ENCODE data around the gene NKTR. TPM values are rescaled to one million over a fixed set of nuclear protein-coding genes. Genes with fewer than 3 reads are reported as not detected.

NKTR gene
- total RNA-seq, 4 donors from 2014 or later, result 47.7 to 328 (median 66.8) TPM

DNA sequence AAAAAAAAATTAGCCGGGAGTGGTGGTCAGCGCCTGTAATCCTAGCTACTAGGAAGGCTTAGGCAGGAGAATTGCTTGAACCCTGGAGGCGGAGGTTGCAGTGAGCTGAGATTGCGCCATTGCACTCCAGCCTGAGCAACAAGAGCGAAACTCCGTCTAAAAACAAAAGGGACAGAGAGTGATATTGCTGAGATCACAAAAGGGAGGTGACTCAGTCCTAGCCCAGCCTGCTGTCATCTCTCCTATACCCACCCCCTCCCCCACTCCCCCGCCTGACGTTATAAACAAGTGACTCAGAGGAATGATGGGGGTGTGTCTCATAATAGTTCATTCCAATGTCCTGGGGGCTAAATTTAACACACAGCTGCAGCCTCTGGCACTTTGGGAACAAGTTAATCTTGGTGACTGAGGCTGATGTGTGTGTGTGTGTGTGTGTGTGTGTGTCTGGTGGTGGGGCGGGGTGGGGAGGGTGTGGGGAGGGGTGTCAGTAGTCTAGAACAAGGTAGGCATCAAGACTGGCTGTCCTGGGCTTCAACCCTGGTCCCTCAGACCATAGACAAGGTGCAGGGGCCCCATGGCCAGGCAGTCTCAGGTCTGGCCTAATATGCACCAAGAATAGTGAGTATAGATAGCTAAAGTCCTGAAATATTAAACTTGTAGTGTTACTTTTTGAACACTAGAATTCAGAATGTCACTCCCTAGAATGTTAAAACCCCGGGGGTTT is 83.6 kb downstream of the NKTR start:
- H3K4me3 ChIP-seq, result no peak overlapping the region
- peak overlapping the region; percentile 52 for H3K27ac ChIP-seq
- peaks cover 26% of the 10 kb centered on the region for H3K4me1 ChIP-seq
- H3K9me3 ChIP-seq, result no peaks in the 10 kb centered on the region
- WGBS, result 43% methylated on average over 10 of the region's 10 CpGs
- H3K27me3 ChIP-seq, result peaks cover 8% of the 10 kb centered on the region
- TF ChIP-seq POLR2AphosphoS5 (IDR thresholded peaks at IDR 0.05) (peak in 1 of 3 donors; percentile 28), POLR2A (IDR thresholded peaks at IDR 0.05) (no peak)
- H3K36me3 ChIP-seq, result no peaks in the 10 kb centered on the region
- peak in 1 of 2 donors; percentile 89 for DNase-seq (ENCODE audit: low spot score in 2 of 2)

- no peak overlapping the region for H3K4me3 ChIP-seq
- WGBS, result 87% methylated on average over 7 of the region's 7 CpGs
- H3K36me3 ChIP-seq, result no peaks in the 10 kb centered on the region
- peaks cover 8% of the 10 kb centered on the region for H3K27me3 ChIP-seq
- peaks cover 26% of the 10 kb centered on the region for H3K4me1 ChIP-seq
- no peaks in the 10 kb centered on the region for H3K9me3 ChIP-seq
- no peak for TF ChIP-seq EP300 (IDR thresholded peaks at IDR 0.05)
- TF ChIP-seq POLR2AphosphoS5 (IDR thresholded peaks at IDR 0.05), result no peak
- TF ChIP-seq CTCF (IDR thresholded peaks at IDR 0.05), result no peak
- TF ChIP-seq POLR2A (IDR thresholded peaks at IDR 0.05), result no peak
- peak overlapping the region; percentile 52 for H3K27ac ChIP-seq
- peak in 1 of 2 donors; percentile 27 for DNase-seq (ENCODE audit: low spot score in 2 of 2)
These were observed 84.3 kb downstream of the NKTR start for GRCh38 chr3:42684632-42685362.

- no peaks in the 10 kb centered on the region for H3K36me3 ChIP-seq
- H3K4me3 ChIP-seq, result peak within 1 kb of the TSS; percentile 28
- H3K27ac ChIP-seq, result peak within 1 kb of the TSS; percentile 52
- no peaks in the 10 kb centered on the region for H3K9me3 ChIP-seq
- WGBS, result 66% methylated on average over 23 of the region's 34 CpGs
- DNase-seq (ENCODE audit: low spot score in 2 of 2), result peak in 1 of 2 donors; percentile 62
- peaks cover 8% of the 10 kb centered on the region for H3K27me3 ChIP-seq
- TF ChIP-seq POLR2A (IDR thresholded peaks at IDR 0.05) (no peak), EP300 (IDR thresholded peaks at IDR 0.05) (no peak), POLR2AphosphoS5 (IDR thresholded peaks at IDR 0.05) (no peak), CTCF (IDR thresholded peaks at IDR 0.05) (no peak)
- peaks cover 26% of the 10 kb centered on the region for H3K4me1 ChIP-seq
These were observed 84.9 kb downstream of the NKTR start, which contains the start of gene KLHL40 for GRCh38 chr3:42685363-42685881. KLHL40 (plus strand) TSS chr3:42685537; CDS start chr3:42685619, 82 bp downstream.

GRCh38 chr3:42685891-42686820 is 85.7 kb downstream of the NKTR start:
- peaks cover 26% of the 10 kb centered on the region for H3K4me1 ChIP-seq
- 55% methylated on average over 45 of the region's 80 CpGs for WGBS
- no peak overlapping the region for H3K27ac ChIP-seq
- peak overlapping the region; percentile 28 for H3K4me3 ChIP-seq
- H3K27me3 ChIP-seq, result peaks cover 8% of the 10 kb centered on the region
- no peaks in the 10 kb centered on the region for H3K36me3 ChIP-seq
- TF ChIP-seq CTCF (IDR thresholded peaks at IDR 0.05), result no peak
- TF ChIP-seq POLR2AphosphoS5 (IDR thresholded peaks at IDR 0.05), result no peak
- no peak for TF ChIP-seq POLR2A (IDR thresholded peaks at IDR 0.05)
- no peak for TF ChIP-seq EP300 (IDR thresholded peaks at IDR 0.05)
- peak in 1 of 2 donors; percentile 51 for DNase-seq (ENCODE audit: low spot score in 2 of 2)
- no peaks in the 10 kb centered on the region for H3K9me3 ChIP-seq

Data from suprapubic skin (tissue), 4 donors.